ENCODE results near the gene GPBAR1. TPM values are rescaled to one million over a fixed set of nuclear protein-coding genes. Genes with fewer than 3 reads are reported as not detected.

GPBAR1 gene
- total RNA-seq, 2 experiments from 2014 or later, result 1.6 to 1.8 TPM

GRCh38 chr2:218296847-218297246, 36.0 kb downstream of the GPBAR1 start:
- intact Hi-C loops (cut with DNase I, micrococcal nuclease), result no loop called here
- H3K4me1 ChIP-seq (ENCODE audit: insufficient read depth, low read length), result peaks cover 36% of the 10 kb centered on the region
- POLR2A ChIA-PET, result interaction anchor here (1.0 kb wide), 1 partner anchor 100 kb away, joined by 3 read pairs; no protein-coding TSS in a partner anchor
- H3K4me3 Mint-ChIP-seq, result no peak overlapping the region
- H3K27me3 Mint-ChIP-seq, result no peaks in the 10 kb centered on the region
- H3K9me3 Mint-ChIP-seq, result no peaks in the 10 kb centered on the region
- ATAC-seq (ENCODE audit: poor library complexity), result no peak
- no peak for DNase-seq
- H3K4me1 Mint-ChIP-seq (ENCODE audit: low read depth), result peaks cover 26% of the 10 kb centered on the region
- no peak overlapping the region for H3K4me3 ChIP-seq (ENCODE audit: low read length)
- H3K36me3 Mint-ChIP-seq (ENCODE audit: low read depth), result peaks cover 6% of the 10 kb centered on the region
- H3K9me3 ChIP-seq (ENCODE audit: control insufficient read depth in 1 of 2, insufficient read depth in 1 of 2, low read length in 2 of 2), result no peaks in the 10 kb centered on the region
- H3K27me3 ChIP-seq (ENCODE audit: control insufficient read depth in 1 of 2, insufficient read depth in 2 of 2, low read length in 2 of 2), result no peaks in the 10 kb centered on the region
- H3K36me3 ChIP-seq (ENCODE audit: insufficient read depth, low read length), result no peaks in the 10 kb centered on the region
- H3K27ac Mint-ChIP-seq, result no peak overlapping the region
- H3K27ac ChIP-seq (ENCODE audit: low read depth in 1 of 2, low read length in 2 of 2), result no peak overlapping the region
- no peak for TF ChIP-seq CTCF (IDR thresholded peaks at IDR 0.05)
- CTCF ChIA-PET, result interaction anchor here (1.7 kb wide), 1 partner anchor 99 kb away, joined by 7 read pairs; no protein-coding TSS in a partner anchor

GRCh38 chr2:218298314-218298875, 37.6 kb downstream of the GPBAR1 start:
- Mint-ChIP-seq H3K4me1 (ENCODE audit: low read depth) (peaks cover 16% of the 10 kb centered on the region), H3K9me3 (no peaks in the 10 kb centered on the region), H3K36me3 (ENCODE audit: low read depth) (no peaks in the 10 kb centered on the region), H3K27ac (no peak overlapping the region), H3K27me3 (no peaks in the 10 kb centered on the region), H3K4me3 (no peak overlapping the region)
- DNase-seq (no peak), ATAC-seq (ENCODE audit: poor library complexity) (no peak)
- H3K36me3 ChIP-seq (ENCODE audit: insufficient read depth, low read length), result no peaks in the 10 kb centered on the region
- H3K4me3 ChIP-seq (ENCODE audit: low read length), result no peak overlapping the region
- no peaks in the 10 kb centered on the region for H3K9me3 ChIP-seq (ENCODE audit: control insufficient read depth in 1 of 2, insufficient read depth in 1 of 2, low read length in 2 of 2)
- POLR2A ChIA-PET, result interaction anchor here (0.8 to 1.2 kb wide), 2 partner anchors 9 to 11 kb away, joined by 3 read pairs; no protein-coding TSS in a partner anchor
- CTCF ChIA-PET, result interaction anchor here (2.2 kb wide), 1 partner anchor 97 kb away, joined by 5 read pairs; no protein-coding TSS in a partner anchor
- no peaks in the 10 kb centered on the region for H3K27me3 ChIP-seq (ENCODE audit: control insufficient read depth in 1 of 2, insufficient read depth in 2 of 2, low read length in 2 of 2)
- intact Hi-C loops (cut with DNase I, micrococcal nuclease), result no loop called here
- TF ChIP-seq CTCF (IDR thresholded peaks at IDR 0.05), result no peak
- peaks cover 24% of the 10 kb centered on the region for H3K4me1 ChIP-seq (ENCODE audit: insufficient read depth, low read length)
- H3K27ac ChIP-seq (ENCODE audit: low read depth in 1 of 2, low read length in 2 of 2), result no peak overlapping the region

GRCh38 chr2:218300141-218300540, 39.3 kb downstream of the GPBAR1 start:
- Histone ChIP-seq H3K27me3 (ENCODE audit: control insufficient read depth in 1 of 2, insufficient read depth in 2 of 2, low read length in 2 of 2) (no peaks in the 10 kb centered on the region), H3K4me3 (ENCODE audit: low read length) (no peak overlapping the region), H3K36me3 (ENCODE audit: insufficient read depth, low read length) (no peaks in the 10 kb centered on the region), H3K9me3 (ENCODE audit: control insufficient read depth in 1 of 2, insufficient read depth in 1 of 2, low read length in 2 of 2) (no peaks in the 10 kb centered on the region), H3K27ac (ENCODE audit: low read depth in 1 of 2, low read length in 2 of 2) (no peak overlapping the region), H3K4me1 (ENCODE audit: insufficient read depth, low read length) (peaks cover 12% of the 10 kb centered on the region)
- ChIA-PET POLR2A (interaction anchor here (1.1 kb wide), 1 partner anchor 29 kb away, joined by 3 read pairs; no protein-coding TSS in a partner anchor), CTCF (interaction anchor here (2.2 kb wide), 1 partner anchor 96 kb away, joined by 5 read pairs; no protein-coding TSS in a partner anchor)
- no peaks in the 10 kb centered on the region for H3K27me3 Mint-ChIP-seq
- no peak for DNase-seq
- no peak for ATAC-seq (ENCODE audit: poor library complexity)
- intact Hi-C loops (cut with DNase I, micrococcal nuclease), result loop anchor here in 1 of 2 experiments (2.0 kb wide), 1 partner anchor 17 kb away; no protein-coding TSS in a partner anchor
- TF ChIP-seq CTCF (IDR thresholded peaks at IDR 0.05), result no peak
- H3K4me1 Mint-ChIP-seq (ENCODE audit: low read depth), result peaks cover 7% of the 10 kb centered on the region
- no peaks in the 10 kb centered on the region for H3K36me3 Mint-ChIP-seq (ENCODE audit: low read depth)
- no peaks in the 10 kb centered on the region for H3K9me3 Mint-ChIP-seq
- H3K27ac Mint-ChIP-seq, result no peak overlapping the region
- no peak overlapping the region for H3K4me3 Mint-ChIP-seq

Measured in CD4-positive, alpha-beta T cell (primary cell).